H1 (cell line): ENCODE data around the gene EPYC.

Source experiments
- CEBPB ChIP-seq: IDR thresholded peaks from 2 replicates; pipeline ENCODE4 v1.6.1; 2012; ENCODE audit warnings: low read depth, low read length
- CHD2 ChIP-seq: IDR thresholded peaks from 2 replicates; pipeline ENCODE4 v1.6.1; 2012; ENCODE audit warnings: low read length, improper control_type of control experiment
- EP300 ChIP-seq, 2 experiments: IDR thresholded peaks; 1 replicate in 1 of 2; 2 replicates in 1 of 2; pipeline ENCODE4 v1.6.1; 2011 to 2012; ENCODE audit warnings: low read depth in 2 of 2, low read length in 2 of 2, mild to moderate bottlenecking in 2 of 2, borderline replicate concordance in 1 of 2, inconsistent platforms in 1 of 2, moderate library complexity in 1 of 2
- FOSL1 ChIP-seq: IDR thresholded peaks from 2 replicates; pipeline ENCODE4 v1.6.1; 2011; ENCODE audit warnings: mild to moderate bottlenecking, low read depth, low read length, moderate library complexity; ENCODE audit not compliant: insufficient read depth
- KDM5A ChIP-seq: fragments of 200-600 bp; IDR thresholded peaks from 2 replicates; pipeline ENCODE4 v1.7.1; 2012; ENCODE audit warnings: mild to moderate bottlenecking, low read length, inconsistent platforms, mixed read lengths
- POLR2A ChIP-seq, 2 experiments: IDR thresholded peaks; 1 replicate in 1 of 2; 2 replicates in 1 of 2; pipeline ENCODE4 v1.6.1; 2011; ENCODE audit warnings: low read depth in 2 of 2, low read length in 2 of 2, mild to moderate bottlenecking in 2 of 2; ENCODE audit errors: control extremely low read depth in 1 of 2
- POLR2AphosphoS5 ChIP-seq: IDR thresholded peaks from 2 replicates; pipeline ENCODE4 v1.6.1; 2011; ENCODE audit warnings: low read depth, low read length
- RFX5 ChIP-seq: IDR thresholded peaks from 2 replicates; pipeline ENCODE4 v1.6.1; 2011; ENCODE audit warnings: low read depth, low read length, improper control_type of control experiment, borderline replicate concordance
- SP1 ChIP-seq: IDR thresholded peaks from 2 replicates; pipeline ENCODE4 v1.6.1; 2011; ENCODE audit warnings: low read depth, low read length
- SP4 ChIP-seq: IDR thresholded peaks from 2 replicates; pipeline ENCODE4 v1.6.1; 2012; ENCODE audit warnings: low read length, inconsistent platforms
- TCF12 ChIP-seq: IDR thresholded peaks from 2 replicates; pipeline ENCODE4 v1.6.1; 2011; ENCODE audit warnings: low read depth, mild to moderate bottlenecking, low read length
- TEAD4 ChIP-seq: IDR thresholded peaks from 2 replicates; pipeline ENCODE4 v1.6.1; 2012; ENCODE audit warnings: low read depth, low read length, inconsistent platforms, mixed read lengths
- ZNF274 ChIP-seq: IDR thresholded peaks from 2 replicates; pipeline ENCODE4 v1.7.0; 2012; ENCODE audit warnings: low read length, borderline replicate concordance; ENCODE audit errors: extremely low read depth
- TF ChIP-seq, protein P1 (sequence below), 3 experiments: IDR thresholded peaks; 1 replicate in 2 of 3; 2 replicates in 1 of 3; pipeline versions ENCODE4 v1.5.1 to v1.6.1; 2011; ENCODE audit warnings: low read length in 3 of 3, mild to moderate bottlenecking in 3 of 3, inconsistent platforms in 2 of 3, low read depth in 1 of 3, moderate library complexity in 1 of 3; ENCODE audit not compliant: insufficient read depth in 1 of 3; ENCODE audit errors: control extremely low read depth in 1 of 3

DNA sequence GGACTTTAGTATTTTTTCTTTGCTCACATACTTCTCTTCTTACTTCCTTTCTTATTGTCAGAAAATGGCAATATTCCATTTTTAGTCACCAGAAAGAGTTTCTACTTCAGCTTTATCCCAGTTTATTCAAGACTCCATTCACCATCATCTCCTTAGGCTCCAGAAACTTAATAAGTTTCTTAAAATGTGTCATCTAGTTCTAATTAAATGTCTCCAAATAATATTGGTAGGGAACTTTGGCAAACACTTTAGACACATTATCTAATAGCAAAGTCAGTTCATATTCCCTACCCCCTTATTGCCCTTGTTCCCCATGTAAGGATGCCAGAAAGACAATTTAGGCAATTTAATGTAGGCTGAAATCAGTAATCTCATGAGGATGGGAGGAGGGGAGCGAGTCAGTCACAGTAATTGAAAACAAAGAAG lies 15.1 kb downstream of the EPYC start:
- no peak for TF ChIP-seq CHD2
- no peak for TF ChIP-seq SP1
- TF ChIP-seq, protein P1, sequence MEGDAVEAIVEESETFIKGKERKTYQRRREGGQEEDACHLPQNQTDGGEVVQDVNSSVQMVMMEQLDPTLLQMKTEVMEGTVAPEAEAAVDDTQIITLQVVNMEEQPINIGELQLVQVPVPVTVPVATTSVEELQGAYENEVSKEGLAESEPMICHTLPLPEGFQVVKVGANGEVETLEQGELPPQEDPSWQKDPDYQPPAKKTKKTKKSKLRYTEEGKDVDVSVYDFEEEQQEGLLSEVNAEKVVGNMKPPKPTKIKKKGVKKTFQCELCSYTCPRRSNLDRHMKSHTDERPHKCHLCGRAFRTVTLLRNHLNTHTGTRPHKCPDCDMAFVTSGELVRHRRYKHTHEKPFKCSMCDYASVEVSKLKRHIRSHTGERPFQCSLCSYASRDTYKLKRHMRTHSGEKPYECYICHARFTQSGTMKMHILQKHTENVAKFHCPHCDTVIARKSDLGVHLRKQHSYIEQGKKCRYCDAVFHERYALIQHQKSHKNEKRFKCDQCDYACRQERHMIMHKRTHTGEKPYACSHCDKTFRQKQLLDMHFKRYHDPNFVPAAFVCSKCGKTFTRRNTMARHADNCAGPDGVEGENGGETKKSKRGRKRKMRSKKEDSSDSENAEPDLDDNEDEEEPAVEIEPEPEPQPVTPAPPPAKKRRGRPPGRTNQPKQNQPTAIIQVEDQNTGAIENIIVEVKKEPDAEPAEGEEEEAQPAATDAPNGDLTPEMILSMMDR (IDR thresholded peaks at IDR 0.05; ENCODE audit: control extremely low read depth in 1 of 3, insufficient read depth in 1 of 3, low read depth in 1 of 3, low read length in 3 of 3), result no peak
- TF ChIP-seq POLR2A (IDR thresholded peaks at IDR 0.05; ENCODE audit: control extremely low read depth in 1 of 2, low read depth in 2 of 2, low read length in 2 of 2), result no peak
- TF ChIP-seq POLR2AphosphoS5, result no peak
- TF ChIP-seq FOSL1, result no peak
- no peak for TF ChIP-seq KDM5A
- TF ChIP-seq EP300 (IDR thresholded peaks at IDR 0.05; ENCODE audit: borderline replicate concordance in 1 of 2, low read depth in 2 of 2, low read length in 2 of 2), result no peak
- TF ChIP-seq ZNF274, result no peak
- TF ChIP-seq TEAD4, result no peak
- no peak for TF ChIP-seq CEBPB
- TF ChIP-seq SP4, result no peak
- no peak for TF ChIP-seq TCF12
- TF ChIP-seq RFX5, result no peak
